NCI-H526 treated with DMSO at 0.1 percent for 48 hours (cell line): ENCODE measurements around the gene OLFM2.
"Not testable (repeated sequence)": the region's sequence is repeated elsewhere in the genome, so short reads cannot be mapped to it uniquely, and the experiment has no call there.

Experiments
- DNase-seq: peaks from one replicate; lab custom pipeline; 2025; lab: John Stamatoyannopoulos, UW

Gene OLFM2

DNA sequence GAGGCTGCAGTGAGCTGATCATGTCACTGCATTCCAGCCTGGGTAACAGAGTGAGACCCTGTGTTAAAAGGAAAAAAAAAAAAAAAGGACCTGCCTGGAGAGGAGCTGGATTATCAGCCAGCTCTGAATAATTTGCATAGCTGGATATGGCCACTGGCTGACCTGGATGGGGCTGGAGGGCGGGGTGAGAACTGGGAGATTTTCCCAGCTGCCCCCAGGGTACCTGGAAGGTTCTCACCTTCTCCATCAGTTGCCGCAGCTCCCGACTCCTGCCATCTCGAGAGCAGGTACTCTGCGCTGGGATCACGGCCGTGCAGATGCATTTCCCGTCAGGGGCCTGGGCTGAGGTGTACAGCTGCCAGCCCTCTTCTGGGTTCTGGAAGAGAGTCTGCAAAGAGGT, 75.9 kb downstream of the OLFM2 start:
- DNase-seq, result no peak

DNA sequence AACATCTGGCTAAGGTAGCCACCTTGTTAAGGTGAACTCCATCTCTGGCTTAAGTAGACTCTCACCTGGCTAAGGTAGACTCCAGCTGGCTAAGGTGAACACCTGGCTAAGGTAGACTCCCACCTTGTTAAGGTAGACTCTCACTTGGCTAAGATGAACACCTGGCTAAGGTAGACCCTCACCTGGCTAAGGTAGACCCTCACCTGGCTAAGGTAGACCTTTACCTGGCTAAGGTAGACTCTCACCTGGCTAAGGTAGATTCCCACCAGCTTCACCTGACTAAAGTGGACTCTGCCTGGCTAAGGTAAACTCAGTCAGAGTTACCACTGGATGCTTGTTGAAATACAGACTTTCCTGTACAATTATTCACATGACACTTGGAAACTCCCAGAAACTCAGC, 77.5 kb downstream of the OLFM2 start:
- no peak for DNase-seq

DNA sequence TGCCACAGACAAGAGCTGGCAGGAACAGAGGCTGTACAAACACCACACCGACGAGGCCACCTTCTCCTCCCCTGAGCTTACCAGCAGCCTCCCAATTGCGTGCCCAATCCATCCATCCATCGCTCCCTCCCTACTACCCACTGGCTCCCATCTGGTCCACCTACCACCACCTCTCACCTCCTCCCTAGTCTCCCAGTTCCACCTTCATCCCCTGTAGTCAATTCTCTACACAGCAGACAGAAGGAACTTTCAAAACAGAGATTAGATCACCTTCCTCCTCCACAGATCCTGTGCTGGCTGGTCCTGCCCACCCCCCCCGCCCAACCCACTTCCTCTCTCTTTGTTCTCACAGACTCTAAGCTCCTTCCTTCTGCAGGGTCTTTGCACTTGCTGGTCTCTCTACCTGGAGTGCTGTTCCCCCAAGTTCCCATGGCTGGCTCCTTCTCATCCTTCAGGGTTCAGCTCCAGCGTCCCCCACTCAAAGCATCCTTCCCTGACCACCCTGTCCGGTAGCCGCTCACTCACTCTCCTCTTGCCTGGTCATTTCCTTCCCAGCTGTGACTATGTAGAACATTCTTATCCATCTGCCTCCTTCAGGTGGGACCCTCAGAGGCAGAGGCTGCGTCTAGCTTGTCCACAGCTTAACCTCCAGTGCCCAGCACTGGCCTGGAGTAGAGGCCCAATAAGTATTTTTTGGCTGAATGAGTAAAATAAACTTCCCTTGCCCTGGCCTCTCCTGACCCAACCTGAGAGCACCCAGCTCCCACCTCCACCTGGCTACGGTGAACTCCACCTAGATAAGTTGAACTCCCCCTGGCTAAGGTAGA, 78.2 kb downstream of the OLFM2 start:
- no peak for DNase-seq

DNA sequence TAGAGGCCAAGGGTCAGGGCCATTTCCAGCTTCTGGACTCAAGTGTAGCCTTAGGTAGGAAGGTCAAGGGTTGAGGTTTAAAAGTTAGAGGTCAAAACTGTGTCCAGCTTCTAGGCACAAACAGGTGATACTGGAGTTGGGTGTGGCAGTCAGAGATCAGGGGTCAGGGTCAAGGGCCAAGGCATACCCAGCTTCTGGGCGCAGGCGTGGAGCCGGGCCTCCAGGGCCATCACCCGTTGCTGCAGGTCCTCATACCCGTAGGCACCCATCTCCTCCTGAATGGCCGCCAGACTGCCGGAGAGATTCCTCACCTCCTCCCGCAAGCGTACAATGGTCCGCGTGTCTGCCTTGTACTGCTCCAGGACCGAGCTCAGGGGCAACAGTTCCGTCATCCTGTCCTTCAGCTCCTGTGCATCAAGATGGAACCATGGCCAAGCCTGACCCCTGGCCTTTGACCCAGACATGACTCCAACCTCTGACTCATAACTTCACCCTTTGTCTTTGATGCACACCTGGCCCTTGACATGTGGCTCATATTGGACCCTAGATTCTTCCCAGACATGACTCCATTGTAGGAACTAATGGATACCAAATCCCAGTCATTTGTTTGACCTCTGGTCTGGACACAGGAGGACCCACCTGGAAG, 79.1 kb downstream of the OLFM2 start:
- no peak for DNase-seq

DNA sequence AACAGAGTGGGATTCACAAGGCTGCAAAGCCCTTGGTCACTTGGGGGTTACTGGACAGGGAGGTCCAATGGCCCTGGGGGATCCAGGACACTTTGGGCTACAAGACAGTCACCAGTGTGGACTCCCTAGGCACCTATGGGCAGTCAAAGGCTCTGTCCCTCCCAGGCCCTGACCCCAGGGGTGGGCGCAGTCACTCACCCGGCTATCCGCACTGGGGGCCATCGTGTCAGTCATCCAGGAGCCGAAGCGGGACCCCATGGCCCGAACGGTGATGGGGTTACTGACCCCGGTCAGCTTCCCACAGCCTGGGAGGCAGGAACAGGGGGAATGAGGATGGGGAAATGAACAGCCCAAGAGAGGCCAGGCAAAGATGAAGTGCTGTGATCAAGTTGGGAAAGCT, 79.7 kb downstream of the OLFM2 start:
- DNase-seq, result no peak

DNA sequence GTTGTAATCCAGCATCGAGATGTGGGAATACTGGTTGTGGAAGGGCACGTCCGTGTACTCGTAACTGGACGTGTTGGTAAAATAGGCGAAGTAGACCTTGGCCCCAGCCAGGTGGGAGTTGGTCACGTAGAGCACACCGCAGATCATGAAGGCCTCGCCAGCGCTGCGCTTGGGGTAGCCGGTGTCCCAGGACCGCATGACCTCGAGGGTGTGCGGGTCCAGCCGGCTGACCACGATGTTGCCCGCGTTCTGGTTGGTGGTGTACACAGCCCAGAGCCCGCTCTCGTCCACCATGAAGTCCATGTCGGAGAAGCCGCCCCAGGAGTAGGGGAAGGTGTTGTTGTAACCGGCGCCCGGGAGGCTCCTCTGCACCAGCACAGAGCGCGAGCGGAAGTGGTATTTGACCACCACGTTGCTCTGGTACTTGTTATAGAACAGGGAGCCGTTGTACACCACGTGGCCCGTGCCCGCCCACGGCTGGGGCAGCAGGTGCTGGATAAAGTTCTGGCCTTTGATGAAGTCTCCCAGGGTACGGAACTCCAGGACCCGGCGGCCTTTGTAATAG, 82.0 kb downstream of the OLFM2 start:
- DNase-seq, result no peak

DNA sequence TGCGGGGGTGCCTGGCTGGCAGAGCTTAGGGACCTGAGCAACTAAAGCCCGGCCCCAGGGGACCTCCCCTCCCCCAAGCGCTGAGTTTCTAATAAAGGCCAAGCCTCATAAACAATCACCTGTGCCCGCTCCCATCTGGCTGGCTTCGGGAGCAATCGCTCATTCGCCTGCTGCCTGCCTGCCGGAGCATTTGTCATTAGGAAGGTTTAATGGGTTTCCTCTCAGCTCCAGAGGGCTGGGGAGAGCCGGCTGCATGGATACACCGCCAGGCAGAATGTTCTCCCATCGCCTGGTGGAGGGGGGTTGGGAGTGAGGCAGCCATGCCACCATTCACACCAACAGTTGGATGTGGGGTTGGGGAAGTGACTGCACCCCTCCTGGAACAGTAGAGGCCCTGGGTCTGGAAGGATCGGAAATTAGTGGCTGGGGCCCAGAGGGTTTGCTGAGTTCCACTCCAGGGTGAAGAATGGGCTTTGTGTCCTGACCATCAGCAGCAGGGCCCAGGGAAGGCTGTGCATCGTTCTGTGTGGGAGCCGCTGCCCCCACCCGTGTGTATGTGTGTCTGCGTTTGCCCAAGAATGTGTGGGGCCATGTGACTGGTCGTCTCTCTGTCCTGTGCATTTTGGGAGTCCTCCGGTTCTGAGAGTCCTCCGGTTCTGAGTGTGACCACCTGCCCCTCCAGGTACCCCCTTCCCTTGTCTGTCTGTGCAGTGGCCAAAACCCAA, 85.9 kb downstream of the OLFM2 start:
- no peak for DNase-seq

DNA sequence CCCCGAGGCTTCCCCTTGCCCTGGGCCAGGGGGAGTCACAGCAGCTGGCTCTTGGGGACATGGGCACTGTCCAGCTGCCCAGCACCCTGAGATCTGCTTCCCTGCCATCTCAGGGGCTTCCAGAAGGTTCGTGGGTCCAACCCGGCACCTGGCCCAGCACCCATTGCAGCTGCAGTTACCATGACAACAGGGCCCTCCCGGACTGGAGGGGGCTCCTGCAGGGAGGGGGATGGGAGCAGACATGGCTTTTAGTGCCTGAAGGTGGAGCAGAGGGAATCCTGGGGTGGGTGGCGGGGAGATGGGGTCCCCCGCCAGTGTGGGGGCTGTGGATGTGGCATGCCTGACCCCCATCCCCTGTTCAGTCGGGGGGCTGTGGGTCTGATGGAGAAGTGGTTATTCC, 86.5 kb downstream of the OLFM2 start:
- DNase-seq, result no peak

DNA sequence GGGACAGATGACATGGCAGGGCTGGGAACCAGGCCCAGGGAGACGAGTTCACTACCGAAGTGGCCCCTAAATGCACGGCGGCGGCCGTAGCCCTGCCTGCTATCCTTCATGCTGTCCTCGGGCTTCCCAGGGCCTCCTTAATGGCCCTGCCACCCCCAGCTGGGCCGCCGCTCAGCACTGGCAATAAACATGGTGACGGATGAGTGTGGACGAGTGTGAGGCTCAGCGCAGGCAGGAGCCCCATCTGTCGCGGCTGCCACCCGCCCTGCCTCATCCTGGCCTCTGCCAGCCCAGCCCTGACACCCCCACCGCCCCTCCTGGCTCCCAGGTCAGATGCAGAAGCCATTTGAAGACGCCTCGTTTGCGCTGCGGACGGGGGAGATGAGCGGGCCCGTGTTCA, 87.6 kb downstream of the OLFM2 start:
- no peak for DNase-seq

DNA sequence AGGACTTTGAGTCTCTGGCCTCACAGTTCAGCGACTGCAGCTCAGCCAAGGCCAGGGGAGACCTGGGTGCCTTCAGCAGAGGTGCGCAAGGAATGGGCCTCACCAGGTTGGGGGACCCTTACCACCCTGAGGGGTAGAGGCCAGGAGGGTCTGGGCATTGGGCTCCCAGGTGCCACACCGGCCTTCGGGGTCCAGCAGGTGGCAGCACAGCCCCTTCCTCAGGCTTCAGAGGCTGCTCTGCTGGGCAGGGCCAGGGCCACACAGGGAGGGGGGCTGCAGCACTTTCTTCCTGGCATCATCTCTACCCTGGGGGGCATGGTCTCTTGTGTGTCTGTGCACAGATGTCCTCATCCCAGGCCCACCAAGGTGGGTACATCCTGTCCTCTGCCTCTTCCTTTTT, 88.3 kb downstream of the OLFM2 start:
- DNase-seq, result no peak

DNA sequence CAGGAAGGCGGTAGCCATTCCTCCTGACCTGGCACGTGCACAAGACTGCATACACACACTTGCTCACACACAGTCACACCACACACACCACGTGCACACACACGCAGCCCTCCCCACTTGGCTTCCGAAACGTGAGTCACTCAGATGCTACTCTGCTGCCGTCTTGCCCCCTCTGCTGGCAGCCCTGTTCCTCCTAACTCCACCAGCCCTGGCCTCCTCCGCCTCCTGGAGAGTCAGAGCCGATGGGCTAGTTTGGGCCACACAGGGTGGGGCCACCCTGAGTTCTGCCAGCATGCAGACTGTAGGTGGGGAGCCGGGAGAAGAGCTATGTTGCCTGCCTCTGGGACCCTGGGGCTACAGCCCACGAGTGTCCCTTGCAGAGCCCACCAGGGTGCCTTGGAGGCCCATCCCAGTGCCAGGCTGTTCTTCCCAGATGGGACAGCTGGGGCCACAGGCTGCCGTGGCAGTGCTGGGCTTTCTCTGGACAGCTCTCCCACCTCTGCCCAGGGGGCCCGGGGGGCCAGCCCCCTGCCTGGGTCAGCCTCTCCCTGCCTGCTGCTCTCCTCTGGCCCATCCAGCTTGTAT, 89.1 kb downstream of the OLFM2 start:
- DNase-seq, result no peak

DNA sequence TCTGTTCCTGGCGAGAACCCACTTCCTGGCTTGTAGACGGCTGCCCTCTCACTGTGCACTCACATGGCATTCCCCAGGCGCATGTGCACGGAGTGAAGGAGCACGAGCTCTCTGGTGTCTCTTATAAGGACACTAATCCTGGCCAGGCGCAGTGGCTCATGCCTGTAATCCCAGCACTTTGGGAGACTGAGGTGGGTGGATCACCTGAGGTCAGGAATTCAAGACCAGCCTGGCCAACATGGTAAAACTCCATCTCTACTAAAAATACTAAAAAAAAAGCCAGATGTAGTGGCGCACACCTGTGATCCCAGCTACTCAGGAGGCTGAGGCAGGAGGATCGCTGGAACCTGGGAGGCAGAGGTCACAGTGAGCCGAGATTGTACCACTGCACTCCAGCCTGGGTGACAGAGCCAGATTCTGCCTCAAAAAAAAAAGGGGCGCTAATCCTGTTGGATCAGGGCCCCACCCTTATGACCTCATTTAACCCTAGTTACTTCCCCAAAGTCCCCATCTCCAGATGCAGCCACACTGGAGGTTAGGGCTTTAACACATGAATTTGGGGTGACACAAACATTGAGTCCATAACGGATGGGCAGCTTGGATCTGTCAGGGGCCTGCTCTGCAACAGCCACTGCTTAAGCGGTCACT, 92.6 kb downstream of the OLFM2 start:
- DNase-seq, result not testable (repeated sequence)

DNA sequence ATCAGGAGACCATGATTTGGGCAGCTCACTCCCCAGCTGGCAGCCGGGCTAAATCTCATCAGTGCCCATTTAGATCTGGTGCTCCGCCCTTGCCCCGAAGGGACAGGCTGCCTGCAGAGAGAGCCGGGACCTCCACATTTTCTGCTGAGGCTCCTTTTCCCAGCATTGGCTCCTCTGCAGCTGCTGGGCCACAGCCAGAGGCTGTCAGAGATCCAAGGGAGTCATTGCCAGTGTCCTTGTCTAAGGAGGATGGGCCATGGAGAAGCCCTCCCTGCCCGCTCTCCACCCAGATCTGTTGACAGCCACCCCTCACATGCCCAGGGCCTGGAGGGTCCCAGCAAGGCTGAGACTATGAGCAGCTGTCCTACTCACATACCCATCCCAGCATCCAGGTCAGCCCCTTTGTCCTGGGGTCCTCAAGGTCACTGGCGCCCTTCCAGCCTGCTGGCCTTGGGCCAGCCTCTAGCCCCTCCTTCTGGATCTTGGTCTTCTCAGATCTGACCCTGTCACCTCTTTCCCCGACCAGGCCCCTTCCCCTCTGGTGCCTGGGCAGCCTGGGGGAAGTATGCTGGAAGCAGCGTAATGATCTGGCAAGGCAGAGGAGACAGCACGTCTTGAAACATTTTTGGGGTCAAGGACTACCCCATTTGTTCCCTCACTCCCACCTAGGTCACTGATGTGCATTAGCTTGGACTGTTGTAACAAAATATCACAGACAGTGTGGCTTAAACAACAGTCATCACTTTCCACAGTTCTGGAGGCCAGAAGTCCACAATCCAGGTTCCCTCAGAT, 93.3 kb downstream of the OLFM2 start:
- DNase-seq, result no peak

DNA sequence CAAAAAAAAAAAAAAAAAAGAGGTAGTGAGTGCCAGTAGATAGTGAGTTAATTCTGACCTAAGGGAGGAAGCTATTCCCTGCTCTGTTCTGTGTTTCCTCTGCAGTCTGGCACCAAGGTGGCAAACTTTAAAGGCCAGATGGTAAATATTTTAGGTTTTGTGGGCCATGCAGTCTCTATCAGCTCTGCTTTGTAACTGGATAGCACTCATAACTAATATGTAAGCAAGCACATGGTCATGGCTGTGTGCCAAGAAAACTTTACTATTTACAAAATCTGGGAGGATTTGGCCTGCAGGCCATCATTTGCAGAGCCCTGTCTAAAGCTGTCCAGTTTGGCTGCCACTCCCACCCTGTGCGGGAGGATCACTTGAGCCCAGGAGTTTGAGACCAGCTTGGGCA, 96.9 kb downstream of the OLFM2 start:
- no peak for DNase-seq

DNA sequence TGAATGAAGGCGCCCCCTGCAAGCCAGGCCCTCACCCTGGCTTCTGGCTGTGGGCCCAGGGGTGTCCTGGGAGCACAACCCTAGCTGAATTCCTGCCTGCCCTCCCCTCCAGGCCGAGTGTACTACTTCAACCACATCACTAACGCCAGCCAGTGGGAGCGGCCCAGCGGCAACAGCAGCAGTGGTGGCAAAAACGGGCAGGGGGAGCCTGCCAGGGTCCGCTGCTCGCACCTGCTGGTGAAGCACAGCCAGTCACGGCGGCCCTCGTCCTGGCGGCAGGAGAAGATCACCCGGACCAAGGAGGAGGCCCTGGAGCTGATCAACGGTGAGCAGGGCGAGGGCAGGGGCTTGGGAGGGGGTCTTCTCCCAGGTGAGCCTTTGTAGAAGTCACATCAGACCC, 98.0 kb downstream of the OLFM2 start:
- DNase-seq, result no peak

DNA sequence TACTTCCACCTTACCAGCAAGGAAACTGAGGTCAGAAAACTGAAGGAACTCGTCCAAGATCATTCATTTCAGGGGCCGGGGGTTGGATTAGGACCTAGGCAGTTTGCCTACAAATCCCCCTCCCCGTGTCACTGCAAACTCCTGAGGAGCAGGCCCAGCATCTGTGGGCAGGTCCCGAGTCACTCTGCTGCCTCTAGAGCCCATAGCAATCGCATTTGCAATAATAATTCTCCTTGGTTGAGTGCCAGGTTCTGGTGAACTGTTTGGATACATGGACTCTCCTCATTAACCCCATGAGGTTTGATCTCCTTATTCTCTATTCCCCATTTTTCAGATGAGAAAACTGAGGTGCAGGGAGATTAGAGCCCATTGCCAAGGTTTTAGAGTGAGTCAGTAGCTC, 100.3 kb downstream of the OLFM2 start:
- no peak for DNase-seq

DNA sequence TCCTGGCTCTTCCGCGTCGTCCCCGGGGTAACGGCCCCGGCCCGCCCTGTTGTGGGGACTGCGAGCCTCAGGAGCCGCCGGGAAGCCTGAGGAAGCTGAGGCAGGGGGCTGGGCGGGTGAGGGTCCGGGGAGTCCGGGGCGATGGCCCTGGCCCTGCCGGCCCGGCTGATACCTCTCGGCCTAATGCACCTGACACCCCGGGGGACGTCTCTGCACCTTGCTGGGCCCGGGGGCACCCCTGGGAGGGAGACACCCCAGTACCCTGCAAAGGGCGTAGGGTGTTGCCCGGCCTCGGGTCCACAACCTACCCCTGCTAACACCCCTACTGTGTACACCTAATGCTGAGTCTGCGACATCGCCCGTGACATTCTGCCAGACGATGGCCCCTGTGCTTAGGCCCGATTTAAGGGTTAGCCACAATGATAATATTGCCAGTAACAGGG, 100.8 kb downstream of the OLFM2 start:
- no peak for DNase-seq

DNA sequence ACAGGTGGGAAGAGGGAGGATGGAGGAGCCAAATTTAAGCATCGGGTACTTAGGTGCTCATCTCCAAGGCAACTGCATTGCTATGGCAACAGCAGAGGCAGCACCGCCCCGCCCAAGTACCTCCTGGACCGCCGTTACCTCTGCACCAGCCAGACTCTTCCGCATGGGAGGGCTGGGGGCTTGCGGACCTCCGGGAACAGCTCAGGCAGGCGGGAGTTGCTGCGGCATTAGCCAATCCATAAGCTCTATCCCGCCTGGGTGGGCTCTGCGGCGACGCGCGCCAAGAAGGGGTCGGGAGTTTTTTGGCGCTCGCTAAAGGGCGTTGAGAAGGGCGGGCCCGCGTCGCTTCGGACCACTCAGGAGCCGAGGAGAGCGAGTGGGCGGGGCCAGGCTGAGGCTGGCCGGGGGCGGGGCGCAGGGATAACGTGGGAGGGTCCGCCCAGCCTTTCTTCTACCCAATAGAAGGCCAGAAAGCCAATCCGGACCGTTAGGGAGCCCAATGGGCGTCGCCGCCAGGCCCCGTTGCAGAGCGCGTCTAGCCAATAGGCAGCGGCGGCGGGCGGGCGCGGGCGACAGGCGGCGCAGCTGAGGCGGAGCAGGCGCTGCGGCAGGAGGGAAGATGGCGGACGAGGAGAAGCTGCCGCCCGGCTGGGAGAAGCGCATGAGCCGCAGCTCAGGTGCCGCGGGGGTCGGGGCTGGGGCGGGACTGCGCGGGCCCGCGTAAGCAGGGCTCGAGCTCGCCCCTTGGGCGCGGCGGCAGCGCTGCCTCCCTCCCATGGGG, 101.4 kb downstream of the OLFM2 start, which contains the start of gene PIN1:
PIN1 (plus strand) TSS at position 593 of the 781 bp plus-strand sequence; CDS start at position 620, 27 bp downstream.
- DNase-seq, result peak; percentile 85

DNA sequence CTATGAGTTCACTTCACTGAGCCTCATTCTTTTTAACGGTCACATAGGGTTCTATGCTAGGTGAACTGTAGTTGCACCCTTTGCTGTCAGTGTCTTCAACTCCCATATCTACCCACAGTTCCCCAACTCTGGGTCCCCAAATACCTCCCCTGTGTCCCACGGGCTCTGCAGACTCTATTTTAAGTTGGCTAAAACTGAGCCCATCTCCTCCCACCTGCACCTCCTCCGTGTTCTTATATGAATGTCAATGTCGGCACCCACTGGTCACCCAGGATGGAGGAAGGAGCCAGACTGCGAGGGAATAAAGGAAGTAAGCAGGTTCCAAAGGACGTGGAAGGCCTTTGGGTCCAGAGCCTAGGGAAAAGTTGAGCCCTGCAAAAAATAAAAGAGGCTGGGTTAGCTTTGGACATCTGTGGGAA, 102.0 kb downstream of the OLFM2 start:
- DNase-seq, result no peak

DNA sequence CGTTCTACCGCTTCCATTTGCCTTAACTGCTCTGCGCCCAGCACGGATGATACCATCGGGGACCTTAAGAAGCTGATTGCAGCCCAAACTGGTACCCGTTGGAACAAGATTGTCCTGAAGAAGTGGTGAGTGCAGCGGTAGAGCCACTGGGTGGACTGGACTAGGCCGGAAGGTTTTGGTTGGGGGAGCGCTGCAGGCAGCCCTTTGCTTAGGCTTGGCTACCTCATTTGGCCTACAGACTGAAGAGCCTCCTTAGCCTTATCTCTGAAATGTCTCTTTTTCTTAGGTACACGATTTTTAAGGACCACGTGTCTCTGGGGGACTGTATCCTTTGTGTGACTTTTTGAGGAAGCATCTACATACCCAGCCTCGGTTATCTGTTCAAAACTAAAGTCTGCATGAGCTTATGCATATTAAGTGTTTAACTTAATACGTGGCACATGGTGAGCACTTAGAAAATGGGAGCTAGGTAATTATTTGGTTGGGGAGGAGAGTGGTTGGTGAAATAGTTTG, 107.7 kb downstream of the OLFM2 start:
- no peak for DNase-seq
